C4-2B (cell line): ENCODE data around the gene AFG3L2.
A peak's percentile ranks its signal among the peaks of the same experiment; 100 is the strongest.

Experiments
- H3K27ac ChIP-seq: fragments of 450-650 bp; 2 replicates; pipeline ENCODE4 v1.5.1; 2017
- ZFX ChIP-seq: fragments of 450-650 bp; IDR thresholded peaks from 2 replicates; pipeline ENCODE4 v1.6.1; 2017
- TF ChIP-seq, protein P1 (sequence below): fragments of 450-650 bp; conservative IDR thresholded peaks from 2 replicates; pipeline ENCODE4 v1.5.1; 2017; ENCODE audit warnings: mild to moderate bottlenecking

Gene AFG3L2

GRCh38 chr18:12377556-12378197, 650 bp upstream of the AFG3L2 start:
- peak overlapping the region; percentile 98 for H3K27ac ChIP-seq

DNA sequence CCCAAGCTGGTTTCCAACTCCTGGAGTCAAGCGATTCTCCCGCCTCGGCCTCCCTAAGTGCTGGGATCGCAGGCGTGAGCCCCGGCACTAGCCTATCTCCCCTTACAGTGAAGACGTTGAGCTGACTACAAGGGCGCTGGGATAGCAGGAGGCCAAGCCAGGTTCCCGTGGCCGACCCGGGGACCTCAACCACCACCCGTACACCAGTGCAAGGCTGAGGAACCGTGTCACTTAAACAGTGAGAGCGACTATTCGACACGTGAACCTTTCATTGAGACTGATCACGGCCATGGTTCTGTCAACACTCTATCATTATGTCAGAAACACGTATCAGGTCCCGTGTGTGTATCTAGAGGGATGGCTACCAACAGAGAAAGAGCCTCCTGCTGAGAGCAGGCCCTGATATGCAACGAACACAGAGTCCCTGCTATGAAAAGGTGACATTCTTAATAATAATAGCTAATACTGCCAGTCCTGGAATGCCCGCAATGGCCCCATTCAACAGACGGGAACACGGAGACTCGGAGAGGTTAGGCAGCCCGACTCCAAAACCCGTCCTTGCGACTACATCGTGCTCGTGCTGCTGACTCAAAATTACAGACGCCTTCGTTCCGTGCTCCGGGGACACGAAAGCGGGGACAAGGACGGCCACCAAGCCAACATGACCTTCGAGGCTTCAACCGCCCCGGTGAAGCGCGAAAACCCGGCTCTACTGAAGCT, 833 bp downstream of the AFG3L2 start:
- TF ChIP-seq, protein P1, sequence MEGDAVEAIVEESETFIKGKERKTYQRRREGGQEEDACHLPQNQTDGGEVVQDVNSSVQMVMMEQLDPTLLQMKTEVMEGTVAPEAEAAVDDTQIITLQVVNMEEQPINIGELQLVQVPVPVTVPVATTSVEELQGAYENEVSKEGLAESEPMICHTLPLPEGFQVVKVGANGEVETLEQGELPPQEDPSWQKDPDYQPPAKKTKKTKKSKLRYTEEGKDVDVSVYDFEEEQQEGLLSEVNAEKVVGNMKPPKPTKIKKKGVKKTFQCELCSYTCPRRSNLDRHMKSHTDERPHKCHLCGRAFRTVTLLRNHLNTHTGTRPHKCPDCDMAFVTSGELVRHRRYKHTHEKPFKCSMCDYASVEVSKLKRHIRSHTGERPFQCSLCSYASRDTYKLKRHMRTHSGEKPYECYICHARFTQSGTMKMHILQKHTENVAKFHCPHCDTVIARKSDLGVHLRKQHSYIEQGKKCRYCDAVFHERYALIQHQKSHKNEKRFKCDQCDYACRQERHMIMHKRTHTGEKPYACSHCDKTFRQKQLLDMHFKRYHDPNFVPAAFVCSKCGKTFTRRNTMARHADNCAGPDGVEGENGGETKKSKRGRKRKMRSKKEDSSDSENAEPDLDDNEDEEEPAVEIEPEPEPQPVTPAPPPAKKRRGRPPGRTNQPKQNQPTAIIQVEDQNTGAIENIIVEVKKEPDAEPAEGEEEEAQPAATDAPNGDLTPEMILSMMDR: no peak
- no peak for TF ChIP-seq ZFX
- H3K27ac ChIP-seq: peak overlapping the region; percentile 98

More at GRCh38 chr18:12377556-12378197, 650 bp upstream of the AFG3L2 start:
- TF ChIP-seq, protein P1: no peak
- no peak for TF ChIP-seq ZFX

GRCh38 chr18:12374401-12374800, 2.6 kb downstream of the AFG3L2 start:
- TF ChIP-seq, protein P1: no peak
- TF ChIP-seq ZFX: no peak
- H3K27ac ChIP-seq: no peak overlapping the region; the same call in 1 of the 2 replicates

DNA sequence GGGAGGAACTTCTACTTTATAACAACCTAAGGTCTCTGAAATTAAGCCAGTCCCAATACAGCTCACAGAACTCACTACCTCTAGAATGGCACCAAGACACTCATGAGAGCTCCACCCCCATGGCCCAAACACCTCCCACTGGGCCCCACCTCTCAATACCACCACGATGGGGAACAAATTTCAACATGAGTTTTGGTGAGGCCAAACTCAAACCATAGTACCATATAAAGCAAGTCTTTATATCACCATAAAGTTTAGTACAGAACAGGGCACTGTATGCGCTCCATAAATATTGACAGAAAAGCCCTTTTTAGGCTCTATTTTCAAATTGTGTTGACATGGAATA, 3.3 kb downstream of the AFG3L2 start:
- no peak overlapping the region for H3K27ac ChIP-seq
- TF ChIP-seq, protein P1: no peak
- TF ChIP-seq ZFX: no peak

GRCh38 chr18:12373116-12373770, 3.8 kb downstream of the AFG3L2 start:
- no peak for TF ChIP-seq ZFX
- TF ChIP-seq, protein P1: no peak
- no peak overlapping the region for H3K27ac ChIP-seq

- H3K27ac ChIP-seq: no peak overlapping the region
- TF ChIP-seq ZFX: no peak
- TF ChIP-seq, protein P1: no peak
These were observed 4.6 kb downstream of the AFG3L2 start for GRCh38 chr18:12372406-12372805.

GRCh38 chr18:12371590-12371989, 5.4 kb downstream of the AFG3L2 start:
- TF ChIP-seq, protein P1: no peak
- TF ChIP-seq ZFX: no peak
- no peak overlapping the region for H3K27ac ChIP-seq
